HG03060 (cell line): Measurements from ENCODE around the gene SLC25A3.

ENCODE experiments used
- ATAC-seq: cut with Tn5 transposase; IDR thresholded peaks from one replicate; pipeline ENCODE4 v1.9.1; 2021; ENCODE audit warnings: low read depth, moderate number of reproducible peaks; ENCODE audit not compliant: unreplicated experiment

Gene SLC25A3

DNA sequence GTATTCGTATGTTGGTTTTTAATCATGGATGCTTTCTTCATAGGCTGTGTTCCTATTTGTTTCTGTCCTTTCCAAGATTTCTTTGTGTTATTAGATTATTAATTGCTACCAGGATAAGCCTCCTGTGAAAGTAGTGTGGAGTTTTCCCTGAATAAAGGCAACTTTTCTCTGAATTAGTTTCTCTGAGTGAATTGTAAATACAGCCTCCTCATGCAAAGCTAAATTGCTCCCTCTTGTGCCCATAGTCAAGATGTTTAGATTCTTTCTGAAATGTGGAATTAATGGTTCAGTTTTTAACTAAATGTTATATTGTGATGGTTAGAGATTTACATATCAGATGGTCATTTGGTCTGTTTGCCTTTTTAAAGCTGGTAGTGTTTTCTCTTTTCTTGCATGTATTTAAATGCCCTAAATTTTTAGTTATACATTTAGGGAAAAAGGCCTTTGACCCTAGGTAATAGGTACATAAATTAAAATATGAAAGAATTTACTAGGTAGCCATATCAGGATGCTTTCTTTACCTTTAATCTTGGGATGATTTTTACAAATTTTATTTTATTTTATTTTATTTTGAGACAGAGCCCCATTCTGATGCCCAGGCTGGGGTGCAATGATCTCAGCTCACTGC, 60.5 kb downstream of the SLC25A3 start:
- ATAC-seq, result no peak
